Activated B cell treated with CpG ODN at 0.5 μM for 24 hours (primary cell): ENCODE results near the gene SNX8. TPM values are rescaled to one million over a fixed set of nuclear protein-coding genes. Genes with fewer than 3 reads are reported as not detected.

Experiments
- ATAC-seq: fragments of 200-7000 bp; cut with Tn5 transposase; one replicate; pipeline ENCODE4 v1.10.0; 2021; ENCODE audit warnings: low read depth, mild to moderate bottlenecking, moderate library complexity
- CTCF ChIA-PET: fragments of 350-600 bp; sonication (Branson Sonifier 250); formaldehyde crosslinking; loops from one replicate; lab custom pipeline; 2021; ENCODE audit warnings: antibody characterized with exemption; lab: Charles Lee
- POLR2A ChIA-PET: fragments of 350-600 bp; sonication (Branson Sonifier 250); formaldehyde crosslinking; loops from one replicate; lab custom pipeline; 2021; ENCODE audit warnings: antibody characterized with exemption; lab: Charles Lee
- DNase-seq: peaks from one replicate; pipeline ENCODE4 v3.0.0; 2022
- H3K27ac Mint-ChIP-seq: one replicate; pipeline ENCODE4 v1.8.0; 2020; ENCODE audit warnings: mixed read lengths
- H3K27me3 Mint-ChIP-seq: one replicate; pipeline ENCODE4 v1.8.0; 2021; ENCODE audit warnings: mixed read lengths
- H3K36me3 Mint-ChIP-seq: one replicate; pipeline ENCODE4 v1.8.0; 2021; ENCODE audit warnings: low read depth, mixed read lengths
- H3K4me1 Mint-ChIP-seq: one replicate; pipeline ENCODE4 v1.8.0; 2021; ENCODE audit warnings: mixed read lengths
- H3K4me3 Mint-ChIP-seq: one replicate; pipeline ENCODE4 v1.8.0; 2020; ENCODE audit warnings: mild to moderate bottlenecking, mixed read lengths
- H3K9me3 Mint-ChIP-seq: one replicate; pipeline ENCODE4 v1.8.0; 2020; ENCODE audit warnings: mixed read lengths
- intact Hi-C: fragments of 100-400 bp; cut with micrococcal nuclease; formaldehyde crosslinking; loops from one replicate; pipeline ENCODE4 v1.15.1; 2024
- total RNA-seq: library from RNA; stranded (reverse); gene quantifications from 2 replicates; pipeline ENCODE4 v1.2.3, GENCODE V29; 2022
- TF ChIP-seq, protein P1 (sequence below): fragments of 200-600 bp; IDR thresholded peaks from one replicate; pipeline ENCODE4 v1.8.0; 2022; ENCODE audit warnings: antibody characterized with exemption, mild to moderate bottlenecking

SNX8 gene
- total RNA-seq, 1 donor from 2014 or later, result 175 TPM

DNA sequence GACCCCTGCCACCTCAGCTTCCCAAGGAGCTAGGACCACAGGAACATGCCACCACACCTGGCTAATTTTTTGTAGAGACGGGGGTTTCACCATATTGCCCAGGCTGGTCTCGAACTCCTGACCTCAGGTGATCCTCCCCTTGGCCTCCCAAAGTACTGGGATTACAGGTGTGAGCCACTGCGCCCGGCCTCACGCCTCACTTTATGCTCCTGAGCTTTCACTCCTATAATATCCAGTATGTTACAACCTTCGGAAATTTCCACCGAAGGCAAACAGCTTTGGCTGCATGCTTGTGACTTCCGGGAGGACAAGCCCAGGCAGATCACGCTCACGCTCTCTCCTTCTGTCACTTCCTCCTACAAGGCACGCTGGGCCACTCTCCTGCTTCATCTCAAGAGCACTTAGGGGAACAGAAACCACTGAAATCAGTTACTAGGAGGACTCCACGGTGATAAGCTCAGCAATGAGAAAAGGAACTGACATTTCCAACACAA lies 77.1 kb downstream of the SNX8 start:
- TF ChIP-seq, protein P1, sequence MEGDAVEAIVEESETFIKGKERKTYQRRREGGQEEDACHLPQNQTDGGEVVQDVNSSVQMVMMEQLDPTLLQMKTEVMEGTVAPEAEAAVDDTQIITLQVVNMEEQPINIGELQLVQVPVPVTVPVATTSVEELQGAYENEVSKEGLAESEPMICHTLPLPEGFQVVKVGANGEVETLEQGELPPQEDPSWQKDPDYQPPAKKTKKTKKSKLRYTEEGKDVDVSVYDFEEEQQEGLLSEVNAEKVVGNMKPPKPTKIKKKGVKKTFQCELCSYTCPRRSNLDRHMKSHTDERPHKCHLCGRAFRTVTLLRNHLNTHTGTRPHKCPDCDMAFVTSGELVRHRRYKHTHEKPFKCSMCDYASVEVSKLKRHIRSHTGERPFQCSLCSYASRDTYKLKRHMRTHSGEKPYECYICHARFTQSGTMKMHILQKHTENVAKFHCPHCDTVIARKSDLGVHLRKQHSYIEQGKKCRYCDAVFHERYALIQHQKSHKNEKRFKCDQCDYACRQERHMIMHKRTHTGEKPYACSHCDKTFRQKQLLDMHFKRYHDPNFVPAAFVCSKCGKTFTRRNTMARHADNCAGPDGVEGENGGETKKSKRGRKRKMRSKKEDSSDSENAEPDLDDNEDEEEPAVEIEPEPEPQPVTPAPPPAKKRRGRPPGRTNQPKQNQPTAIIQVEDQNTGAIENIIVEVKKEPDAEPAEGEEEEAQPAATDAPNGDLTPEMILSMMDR, result no peak

DNA sequence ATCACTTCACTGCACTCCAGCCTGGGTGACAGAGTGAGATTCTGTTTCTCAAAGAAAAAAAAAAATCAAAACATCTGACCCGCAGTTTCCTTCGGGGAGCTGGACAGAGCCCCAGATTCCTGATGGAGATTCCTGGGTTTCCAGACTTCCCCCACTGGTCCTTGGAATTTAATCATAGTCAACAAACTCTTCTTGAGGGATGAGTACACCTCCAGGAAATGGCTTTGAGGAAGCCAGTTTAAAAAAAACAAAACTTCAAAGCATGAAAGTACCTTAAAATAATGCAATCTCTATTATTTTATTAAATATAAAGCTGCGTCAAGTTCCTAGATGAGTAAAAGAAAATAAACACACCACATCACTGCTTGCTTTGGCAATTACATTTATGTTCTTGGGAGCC lies 80.3 kb downstream of the SNX8 start:
- ATAC-seq (no peak), DNase-seq (no peak)
- Mint-ChIP-seq H3K4me3 (peak overlapping the region; percentile 66), H3K27me3 (no peaks in the 10 kb centered on the region), H3K27ac (no peak overlapping the region), H3K9me3 (no peaks in the 10 kb centered on the region), H3K4me1 (peaks cover 68% of the 10 kb centered on the region), H3K36me3 (peaks cover 48% of the 10 kb centered on the region)
- TF ChIP-seq, protein P1, result no peak
- ChIA-PET CTCF (no interaction called here), POLR2A (interaction anchor here (0.6 to 2.6 kb wide), 3 partner anchors 15 to 120 kb away, joined by 4 to 15 read pairs (median 7); partner anchors contain the start of gene EIF3B)
- intact Hi-C loops, result loop anchor here (2.0 to 10.0 kb wide), 5 partner anchors 121 to 811 kb away; partner anchors contain the start of genes CARD11, EIF3B and TTYH3

More for the DNA sequence above, 77.1 kb downstream of the SNX8 start:
- Mint-ChIP-seq H3K4me3 (peak overlapping the region; percentile 75), H3K27ac (peak overlapping the region; percentile 99), H3K4me1 (peaks cover 61% of the 10 kb centered on the region), H3K36me3 (peaks cover 43% of the 10 kb centered on the region), H3K27me3 (no peaks in the 10 kb centered on the region), H3K9me3 (no peaks in the 10 kb centered on the region)
- peak; percentile 51 for DNase-seq
- ChIA-PET POLR2A (interaction anchor here (0.5 to 2.5 kb wide), 23 partner anchors 9 to 666 kb away, joined by 3 to 38 read pairs (median 4); partner anchors contain the start of genes CHST12 and SNX8), CTCF (interaction anchor here (1.5 to 6.3 kb wide), 2 partner anchors 22 to 111 kb away, joined by 5 to 35 read pairs; no protein-coding TSS in a partner anchor)
- intact Hi-C loops, result loop anchor here (1.0 to 10.0 kb wide), 7 partner anchors 24 to 808 kb away; partner anchors contain the start of genes CARD11, CHST12, SNX8 and TTYH3
- peak; percentile 92 for ATAC-seq

DNA sequence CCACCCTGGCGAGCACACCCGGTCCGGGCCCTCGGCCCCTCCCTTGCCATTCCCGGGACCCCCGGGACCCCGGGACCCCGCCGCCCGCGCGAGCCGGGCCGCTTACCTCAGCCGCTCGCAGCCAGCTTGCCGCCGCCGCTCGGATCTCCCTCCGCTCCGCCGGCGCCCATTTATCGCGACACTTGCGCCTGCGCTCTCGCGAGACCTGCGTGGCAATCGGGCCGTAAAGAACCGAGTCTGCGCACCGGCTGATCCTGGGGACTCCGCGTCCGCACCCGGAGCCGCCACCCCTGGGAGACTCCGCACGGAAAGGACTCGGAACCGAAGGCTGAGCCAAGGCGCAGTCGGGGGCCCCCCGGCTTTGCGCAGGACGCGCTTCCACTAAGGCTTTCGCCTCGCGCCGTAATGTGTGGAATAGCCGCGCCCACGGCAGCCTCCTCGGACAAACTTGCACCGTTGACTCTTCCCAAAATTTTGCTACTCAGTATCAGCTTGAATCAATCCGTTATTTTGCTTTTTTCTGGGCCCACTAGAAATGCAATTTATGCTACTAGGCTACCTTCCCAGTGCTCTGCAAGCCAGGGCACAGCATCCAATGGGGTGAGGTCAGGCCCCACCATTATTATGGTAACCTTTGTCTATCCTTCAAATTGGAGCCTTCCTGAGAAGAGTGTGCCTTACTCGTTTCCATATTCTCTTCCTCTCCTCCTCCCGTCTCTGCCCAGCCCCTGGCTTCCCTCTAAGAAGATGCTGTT lies 81.3 kb downstream of the SNX8 start, which contains the start of gene MAD1L1:
Gene MAD1L1 (minus strand): TSS at position 180 of the 755 bp plus-strand sequence. CDS start 2,812 bp downstream, outside the sequence.
- intact Hi-C loops, result loop anchor here (1.0 to 10.0 kb wide), 9 partner anchors 9 to 812 kb away; partner anchors contain the start of genes CARD11, EIF3B, MRM2 and NUDT1

DNA sequence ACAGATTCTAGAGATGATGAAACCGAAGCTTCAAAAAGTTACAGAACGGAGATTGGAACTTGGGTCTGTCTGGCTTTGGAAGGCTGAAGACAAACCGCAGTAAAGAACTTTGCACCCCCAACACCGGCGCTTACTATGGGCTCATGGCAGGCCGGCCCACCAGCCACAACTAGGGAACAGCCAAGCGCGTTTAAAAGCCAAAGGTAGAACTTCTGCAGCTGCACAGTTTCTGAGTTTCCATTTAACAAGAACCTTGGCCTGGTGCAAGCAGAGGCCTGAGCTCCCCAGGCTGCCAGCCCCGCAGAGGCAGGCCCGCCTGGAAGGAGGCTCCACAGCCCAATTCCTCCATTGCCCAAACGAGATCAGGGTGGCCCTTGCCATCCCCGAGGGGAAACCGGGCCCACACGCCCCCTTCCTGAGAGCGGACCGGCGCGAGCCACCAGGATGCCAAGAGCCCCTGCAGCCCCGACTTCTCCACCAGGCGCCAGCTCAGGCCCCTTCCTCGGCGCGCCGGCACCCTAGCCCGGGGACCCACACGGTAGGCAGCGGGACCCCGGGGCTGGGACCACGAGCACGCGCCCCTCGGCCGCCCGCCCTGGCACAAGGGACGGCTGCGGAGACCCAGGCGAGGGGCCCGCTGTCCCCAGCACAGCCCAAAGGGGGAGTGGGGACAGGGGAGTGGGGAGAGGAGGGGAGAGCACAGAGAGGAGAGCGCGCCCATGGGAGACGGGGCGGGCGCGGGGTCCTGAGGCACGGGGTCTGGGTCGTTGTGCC lies 82.1 kb downstream of the SNX8 start:
- H3K27me3 Mint-ChIP-seq, result no peaks in the 10 kb centered on the region
- TF ChIP-seq, protein P1, result no peak
- H3K4me1 Mint-ChIP-seq, result peaks cover 54% of the 10 kb centered on the region
- ChIA-PET POLR2A (interaction anchor here (0.6 to 2.6 kb wide), 9 partner anchors 9 to 122 kb away, joined by 3 to 15 read pairs (median 5); partner anchors contain the start of genes EIF3B, MRM2 and NUDT1), CTCF (interaction anchor here (0.6 to 1.9 kb wide), 3 partner anchors 10 to 116 kb away, joined by 3 to 10 read pairs (median 5); partner anchors contain the start of genes MRM2 and NUDT1)
- intact Hi-C loops, result loop anchor here (1.0 to 10.0 kb wide), 9 partner anchors 10 to 813 kb away; partner anchors contain the start of genes CARD11, EIF3B, MRM2 and NUDT1
- ATAC-seq (peak; percentile 25), DNase-seq (no peak)
- no peaks in the 10 kb centered on the region for H3K9me3 Mint-ChIP-seq
- peaks cover 45% of the 10 kb centered on the region for H3K36me3 Mint-ChIP-seq
- H3K27ac Mint-ChIP-seq, result peak overlapping the region; percentile 69
- peak overlapping the region; percentile 89 for H3K4me3 Mint-ChIP-seq

More for the DNA sequence above, 81.3 kb downstream of the SNX8 start, which contains the start of gene MAD1L1:
- DNase-seq (peak; percentile 88), ATAC-seq (peak; percentile 68)
- TF ChIP-seq, protein P1, result no peak
- no peaks in the 10 kb centered on the region for H3K9me3 Mint-ChIP-seq
- H3K36me3 Mint-ChIP-seq, result peaks cover 44% of the 10 kb centered on the region
- H3K27me3 Mint-ChIP-seq, result no peaks in the 10 kb centered on the region
- peak within 1 kb of the TSS; percentile 81 for H3K27ac Mint-ChIP-seq
- ChIA-PET CTCF (interaction anchor here (0.6 to 1.9 kb wide), 3 partner anchors 9 to 115 kb away, joined by 3 to 10 read pairs (median 5); partner anchors contain the start of genes MRM2 and NUDT1), POLR2A (interaction anchor here (0.6 to 2.6 kb wide), 9 partner anchors 9 to 121 kb away, joined by 3 to 15 read pairs (median 4); partner anchors contain the start of genes EIF3B, MRM2 and NUDT1)
- H3K4me3 Mint-ChIP-seq, result peak within 1 kb of the TSS; percentile 90
- H3K4me1 Mint-ChIP-seq, result peaks cover 61% of the 10 kb centered on the region
